ENCODE data around the gene FOXN3.
"Not testable (repeated sequence)": the region's sequence is repeated elsewhere in the genome, so short reads cannot be mapped to it uniquely, and the experiment has no call there.

FOXN3 gene

GRCh38 chr14:89298056-89298834 lies 118.8 kb downstream of the FOXN3 start:
- DNase-seq = no peak

GRCh38 chr14:89296281-89296745 lies 120.7 kb downstream of the FOXN3 start:
- DNase-seq = no peak

DNA sequence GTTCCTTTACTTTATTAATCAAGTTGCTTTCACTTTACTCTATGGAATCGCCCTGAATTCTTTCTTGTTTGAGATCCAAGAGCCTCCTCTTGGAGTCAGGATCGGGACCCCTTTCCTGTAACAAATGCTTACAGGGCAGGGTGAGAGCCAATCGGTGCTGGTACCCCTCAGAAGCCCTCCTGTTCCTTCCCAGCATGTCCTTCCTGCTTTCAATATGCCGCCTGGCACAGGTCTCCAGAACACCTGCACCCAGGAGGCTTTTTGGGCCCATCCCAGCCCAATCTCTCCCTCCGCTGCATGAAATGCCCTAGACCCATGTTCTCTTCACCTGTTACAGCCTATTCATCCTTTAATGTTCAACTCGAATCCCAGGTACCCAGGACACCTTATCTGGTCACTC lies 122.2 kb downstream of the FOXN3 start:
- no peak for DNase-seq

DNA sequence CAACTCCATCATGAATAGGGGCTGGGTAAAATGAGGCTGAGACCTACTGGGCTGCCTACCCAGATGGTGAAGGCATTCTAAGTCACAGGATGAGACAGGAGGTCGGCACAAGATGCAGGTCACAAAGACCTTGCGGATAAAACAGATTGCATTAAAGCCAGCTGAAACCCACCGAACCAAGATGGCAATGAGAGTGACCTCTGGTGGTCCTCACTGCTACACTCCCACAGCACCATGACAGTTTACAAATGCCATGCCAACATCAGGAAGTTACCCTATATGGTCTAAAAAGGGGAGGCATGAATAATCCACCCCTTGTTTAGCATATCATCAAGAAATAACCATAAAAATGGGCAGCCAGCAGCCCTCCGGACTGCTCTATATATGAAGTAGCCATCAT lies 122.6 kb downstream of the FOXN3 start:
- not testable (repeated sequence) for DNase-seq

- DNase-seq = no peak
These were observed 123.0 kb downstream of the FOXN3 start for GRCh38 chr14:89294060-89294459.

GRCh38 chr14:89293314-89293916 lies 123.6 kb downstream of the FOXN3 start:
- no peak for DNase-seq

- no peak for DNase-seq
These were observed 124.3 kb downstream of the FOXN3 start for GRCh38 chr14:89292579-89293313.

DNA sequence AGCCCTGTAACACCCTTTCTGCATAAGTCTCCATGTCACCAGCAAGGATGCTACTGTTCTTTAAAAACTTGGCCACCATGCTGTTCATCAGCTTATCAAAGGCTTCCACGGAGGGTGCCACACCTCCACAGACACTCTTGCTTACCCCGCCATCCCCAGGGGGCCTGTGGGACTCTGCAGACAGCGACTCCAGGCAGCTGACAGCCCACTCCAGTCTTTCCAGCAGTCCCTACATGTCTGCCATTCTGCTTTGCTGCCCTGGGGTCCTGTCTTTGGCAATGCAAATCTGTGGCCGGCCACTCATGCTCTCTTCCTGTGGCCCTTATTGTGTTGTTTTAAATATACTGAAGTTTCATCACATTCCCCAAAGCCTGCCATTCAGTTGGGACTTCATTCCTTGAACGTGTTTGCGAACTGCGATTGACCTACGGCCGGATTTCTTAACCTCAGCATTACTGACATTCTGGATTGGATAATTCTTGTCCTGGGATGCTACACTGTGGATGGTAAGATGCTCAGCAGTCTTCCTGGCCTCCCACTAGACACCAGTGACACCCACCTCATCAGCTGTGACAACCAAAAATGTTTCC lies 125.6 kb downstream of the FOXN3 start:
- DNase-seq = no peak

GRCh38 chr14:89290813-89291212 lies 126.2 kb downstream of the FOXN3 start:
- no peak for DNase-seq

DNA sequence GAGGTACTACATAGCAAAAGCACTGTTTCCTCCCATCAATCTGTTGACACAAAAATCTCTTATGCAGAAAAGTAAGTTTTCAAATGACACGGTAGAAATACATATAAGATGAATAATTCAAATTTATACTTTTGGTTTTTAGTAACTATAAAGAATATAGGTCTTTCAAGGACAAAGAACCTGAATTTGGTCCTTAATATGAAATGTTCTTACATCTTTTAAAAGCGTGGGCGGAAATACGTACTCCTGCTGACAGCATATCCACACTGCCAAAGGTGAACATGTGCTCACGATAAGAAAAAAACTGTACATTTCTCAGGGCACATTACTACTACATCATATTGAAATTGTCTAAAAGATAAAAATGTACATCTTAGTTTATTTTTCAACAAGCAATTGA lies 127.6 kb downstream of the FOXN3 start:
- no peak for DNase-seq

DNA sequence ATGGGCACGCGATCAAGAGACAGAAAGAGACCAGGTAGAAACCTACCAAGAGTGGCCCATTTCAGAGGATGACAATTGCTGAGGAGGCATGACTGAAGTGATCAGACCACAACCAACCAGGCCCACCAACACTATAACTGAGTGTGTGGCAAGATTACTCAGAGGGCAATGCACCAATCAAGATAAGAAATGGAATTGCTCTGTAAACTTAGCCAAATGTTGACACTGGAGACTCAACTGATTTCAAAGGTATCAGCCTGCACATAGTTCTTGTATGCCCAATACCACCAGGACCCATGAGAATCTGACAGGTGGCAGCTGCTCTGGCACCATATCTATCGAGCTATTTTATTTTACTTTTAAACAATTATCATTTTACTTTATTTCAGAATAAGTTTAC lies 128.9 kb downstream of the FOXN3 start:
- DNase-seq = no peak

DNA sequence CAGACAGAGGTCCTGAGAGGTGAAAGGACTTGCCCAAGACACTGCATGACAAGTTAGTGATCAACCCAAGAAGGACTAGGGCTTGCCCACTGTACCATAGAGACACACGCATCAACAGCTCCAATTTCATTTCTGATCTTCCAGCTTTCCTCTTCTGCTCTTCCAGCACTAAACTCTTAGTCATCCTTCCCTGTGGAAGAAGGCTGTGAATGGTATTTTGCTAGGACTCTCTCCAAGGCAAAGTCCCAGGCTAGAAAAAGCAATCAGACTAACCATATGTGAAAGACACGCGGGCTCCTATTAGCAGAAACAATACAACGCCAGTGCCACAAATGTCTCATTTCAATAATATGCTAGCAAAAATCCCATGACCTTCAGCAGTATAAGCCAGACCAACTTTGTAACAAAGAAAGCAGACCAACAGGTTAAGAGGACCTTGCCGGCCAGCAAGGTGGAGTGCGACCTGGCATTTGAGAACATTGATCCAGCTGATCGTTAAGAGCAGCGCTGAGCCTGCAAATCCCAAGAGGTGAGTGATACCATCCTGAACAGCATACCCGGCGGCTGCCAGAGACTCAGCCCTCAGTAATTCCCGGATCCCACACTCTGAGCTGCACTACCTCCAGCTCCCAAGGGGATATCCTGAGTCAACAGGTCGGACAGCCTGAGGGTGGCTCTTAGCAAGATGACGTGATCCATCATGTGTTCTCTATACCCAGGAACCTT lies 132.5 kb downstream of the FOXN3 start:
- DNase-seq = no peak

- peak; percentile 70 for DNase-seq
These were observed 133.5 kb downstream of the FOXN3 start for GRCh38 chr14:89283327-89284060.

DNA sequence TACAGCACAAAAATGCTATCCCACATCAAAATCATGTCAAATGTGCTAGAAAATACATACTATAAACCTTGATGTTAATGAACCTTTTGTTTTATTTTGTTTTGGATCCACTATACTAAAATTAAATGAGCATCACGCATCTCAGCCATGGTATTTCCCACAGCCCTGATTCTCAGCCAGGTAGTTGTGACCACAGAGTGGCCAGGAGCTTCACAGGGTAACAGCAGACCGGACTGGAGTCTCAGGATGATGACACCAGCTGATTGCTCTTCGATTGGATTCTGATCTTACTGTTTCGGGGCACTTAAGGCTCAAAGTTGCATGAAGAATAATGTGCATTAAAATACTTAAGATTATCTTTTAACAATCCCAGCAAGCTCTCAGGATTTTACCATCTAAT lies 134.8 kb downstream of the FOXN3 start:
- no peak for DNase-seq

GRCh38 chr14:89280600-89280999 lies 136.4 kb downstream of the FOXN3 start:
- no peak for DNase-seq

- DNase-seq = no peak
These were observed 137.3 kb downstream of the FOXN3 start for GRCh38 chr14:89279649-89280232.

DNA sequence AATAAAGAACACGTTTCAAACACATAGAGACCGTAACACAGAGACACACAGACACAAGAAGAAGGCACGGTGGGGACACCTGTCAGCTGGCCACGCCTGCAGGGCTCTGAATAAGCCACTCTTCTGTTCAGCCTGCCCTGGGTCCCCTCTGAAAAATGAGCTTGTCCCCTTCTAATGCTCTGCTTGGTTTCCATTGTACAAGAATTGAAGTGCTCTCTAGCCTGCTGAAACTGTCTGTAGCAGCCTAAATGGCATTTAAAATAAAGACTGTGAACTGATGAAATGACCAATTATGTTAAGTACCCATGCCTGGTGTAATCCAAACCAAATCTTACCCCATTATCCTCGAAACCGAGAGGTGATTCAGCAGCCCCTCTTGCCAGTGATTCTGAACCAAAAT lies 139.8 kb downstream of the FOXN3 start:
- no peak for DNase-seq

GRCh38 chr14:89276424-89276975 lies 140.5 kb downstream of the FOXN3 start:
- peak; percentile 93 for DNase-seq

GRCh38 chr14:89270439-89271227 lies 146.4 kb downstream of the FOXN3 start:
- DNase-seq = no peak

GRCh38 chr14:89269404-89269803 lies 147.6 kb downstream of the FOXN3 start:
- no peak for DNase-seq
